OCI-LY7 (cell line): Measurements from ENCODE around the gene SNX2. TPM values are rescaled to one million over a fixed set of nuclear protein-coding genes. Genes with fewer than 3 reads are reported as not detected.

Experiments
- BruUV-seq: library from RNA; stranded (reverse); fragments of 400-500 nt; replicated peaks from 2 replicates; lab custom pipeline; 2021; lab: Mats Ljungman, UMichigan
- CTCF ChIA-PET: fragments of 300-600 bp; sonication (Branson Sonifier 250); formaldehyde crosslinking; loops from one replicate; lab custom pipeline; 2022; ENCODE audit warnings: antibody characterized with exemption; ENCODE audit not compliant: unreplicated experiment; lab: Charles Lee
- POLR2A ChIA-PET: fragments of 300-600 bp; sonication (Branson Sonifier 250); formaldehyde crosslinking; loops from one replicate; lab custom pipeline; 2022; ENCODE audit warnings: antibody characterized with exemption; lab: Charles Lee
- DNase-seq: peaks from one replicate; pipeline ENCODE4 v3.0.0-alpha.2; 2015; ENCODE audit warnings: low spot score
- H2AFZ ChIP-seq: fragments of 200-600 bp; sonication (generic), shearing (Covaris generic); 2 replicates; pipeline ENCODE4 v1.6.1; 2014; ENCODE audit warnings: mild to moderate bottlenecking, antibody characterized with exemption, low read length, moderate library complexity
- H3K27ac ChIP-seq: fragments of 200-600 bp; sonication (generic); 2 replicates; pipeline ENCODE4 v1.5.1; 2014; ENCODE audit warnings: mixed run types, low read depth, mild to moderate bottlenecking, moderate library complexity, low read length, inconsistent platforms; ENCODE audit not compliant: poor library complexity, severe bottlenecking
- H3K36me3 ChIP-seq: fragments of 200-600 bp; sonication (generic); 2 replicates; pipeline ENCODE4 v1.6.1; 2014; ENCODE audit warnings: mild to moderate bottlenecking, antibody characterized with exemption, low read length, moderate library complexity, mixed read lengths; ENCODE audit not compliant: insufficient read depth
- H3K4me1 ChIP-seq: fragments of 200-600 bp; sonication (generic); 2 replicates; pipeline ENCODE4 v1.5.1; 2014; ENCODE audit warnings: mild to moderate bottlenecking, low read length; ENCODE audit not compliant: insufficient read depth, poor library complexity, severe bottlenecking
- H3K4me2 ChIP-seq: fragments of 200-600 bp; sonication (generic); 2 replicates; pipeline ENCODE4 v1.6.1; 2014; ENCODE audit warnings: mild to moderate bottlenecking, low read length
- H3K4me3 ChIP-seq: fragments of 200-600 bp; sonication (generic); 2 replicates; pipeline ENCODE4 v1.5.1; 2014; ENCODE audit warnings: mild to moderate bottlenecking, low read depth, low read length; ENCODE audit not compliant: poor library complexity, severe bottlenecking
- H3K79me2 ChIP-seq: fragments of 200-600 bp; sonication (generic); 2 replicates; pipeline ENCODE4 v1.6.1; 2016; ENCODE audit warnings: low read depth, mild to moderate bottlenecking, low read length, moderate library complexity, mixed read lengths; ENCODE audit not compliant: insufficient read depth
- H3K9me2 ChIP-seq: fragments of 200-600 bp; sonication (generic); 2 replicates; pipeline ENCODE4 v1.6.1; 2016; ENCODE audit warnings: mild to moderate bottlenecking, low read length, mixed read lengths; ENCODE audit not compliant: insufficient read depth
- H3K9me3 ChIP-seq: fragments of 200-600 bp; sonication (generic); 2 replicates; pipeline ENCODE4 v1.6.1; 2014; ENCODE audit warnings: mild to moderate bottlenecking, mixed run types, low read length, mixed read lengths
- H4K20me1 ChIP-seq: fragments of 200-600 bp; sonication (generic); 2 replicates; pipeline ENCODE4 v1.6.1; 2014; ENCODE audit warnings: mild to moderate bottlenecking, antibody characterized with exemption, low read length, moderate library complexity, mixed read lengths; ENCODE audit not compliant: insufficient read depth
- CTCF ChIP-seq: fragments of 200-600 bp; sonication (generic); conservative IDR thresholded peaks from 2 replicates; pipeline ENCODE4 v1.5.1; 2014; ENCODE audit warnings: mild to moderate bottlenecking, antibody characterized with exemption, low read length, moderate library complexity, mixed read lengths
- EZH2phosphoT487 ChIP-seq: fragments of 200-600 bp; sonication (generic); IDR thresholded peaks from 2 replicates; pipeline ENCODE4 v1.6.1; 2018; ENCODE audit warnings: low read depth, borderline replicate concordance, mild to moderate bottlenecking, mixed run types, antibody characterized with exemption, low read length, moderate library complexity, mixed read lengths
- intact Hi-C: fragments of 100-400 bp; cut with micrococcal nuclease; formaldehyde crosslinking; loops from one replicate; pipeline ENCODE4 v1.10.0; 2022; ENCODE audit not compliant: unreplicated experiment
- total RNA-seq, 2 experiments: library from RNA; depleted of rRNA in 1 of 2; stranded (reverse); fragments of >200 nt in 1 of 2; shearing (Covaris generic) in 1 of 2; gene quantifications; 2 replicates each; pipeline ENCODE4 v1.2.3, GENCODE V29; 2014 to 2022

Gene SNX2
- total RNA-seq, 2 experiments from 2014 or later: 47.1 to 78.3 TPM

GRCh38 chr5:122738088-122738487 lies 36.8 kb upstream of the SNX2 start:
- H4K20me1 ChIP-seq: no peaks in the 10 kb centered on the region
- no peak overlapping the region for H3K4me2 ChIP-seq
- H3K27ac ChIP-seq: no peak overlapping the region
- H3K36me3 ChIP-seq: no peaks in the 10 kb centered on the region
- ChIA-PET CTCF (no interaction called here), POLR2A (no interaction called here)
- BruUV-seq: no TSS peak
- no peaks in the 10 kb centered on the region for H3K4me1 ChIP-seq
- no peak overlapping the region for H3K4me3 ChIP-seq
- H3K9me2 ChIP-seq: no peaks in the 10 kb centered on the region
- no peaks in the 10 kb centered on the region for H3K79me2 ChIP-seq
- no peak overlapping the region for H2AFZ ChIP-seq
- H3K9me3 ChIP-seq: no peaks in the 10 kb centered on the region
- TF ChIP-seq CTCF (no peak), EZH2phosphoT487 (no peak)
- intact Hi-C loops: no loop called here
- no peak for DNase-seq

DNA sequence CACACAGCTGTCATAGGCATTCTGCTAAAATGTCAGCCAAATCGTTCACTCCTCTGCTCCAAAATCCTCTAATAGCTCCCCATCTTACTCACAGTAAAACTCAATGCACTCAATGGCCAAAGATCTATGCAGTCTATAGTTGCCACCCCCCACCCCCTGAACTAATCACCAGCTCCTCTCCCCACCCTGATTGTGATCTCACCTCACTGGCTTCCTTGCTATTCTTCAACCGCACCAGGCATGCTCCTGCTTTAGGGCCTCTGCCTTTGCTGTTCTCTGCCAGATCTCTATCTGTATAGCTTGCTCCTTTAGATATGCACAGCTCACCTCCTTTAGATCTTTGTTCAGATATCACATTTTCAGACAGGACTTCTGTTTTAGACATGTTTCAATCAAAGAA lies 33.2 kb upstream of the SNX2 start:
- Histone ChIP-seq H3K27ac (no peak overlapping the region), H3K4me2 (no peak overlapping the region), H3K79me2 (no peaks in the 10 kb centered on the region), H3K4me1 (no peaks in the 10 kb centered on the region), H4K20me1 (no peaks in the 10 kb centered on the region), H3K36me3 (no peaks in the 10 kb centered on the region), H3K4me3 (no peak overlapping the region), H3K9me3 (no peaks in the 10 kb centered on the region), H3K9me2 (no peaks in the 10 kb centered on the region), H2AFZ (no peak overlapping the region)
- TF ChIP-seq EZH2phosphoT487 (no peak), CTCF (no peak)
- ChIA-PET POLR2A (interaction anchor here (0.6 to 1.2 kb wide), 3 partner anchors 9 to 105 kb away, joined by 3 to 4 read pairs (median 3); no protein-coding TSS in a partner anchor), CTCF (interaction anchor here (0.5 kb wide), 1 partner anchor 40 kb away, joined by 4 read pairs; no protein-coding TSS in a partner anchor)
- no TSS peak for BruUV-seq
- intact Hi-C loops: no loop called here
- DNase-seq: no peak

DNA sequence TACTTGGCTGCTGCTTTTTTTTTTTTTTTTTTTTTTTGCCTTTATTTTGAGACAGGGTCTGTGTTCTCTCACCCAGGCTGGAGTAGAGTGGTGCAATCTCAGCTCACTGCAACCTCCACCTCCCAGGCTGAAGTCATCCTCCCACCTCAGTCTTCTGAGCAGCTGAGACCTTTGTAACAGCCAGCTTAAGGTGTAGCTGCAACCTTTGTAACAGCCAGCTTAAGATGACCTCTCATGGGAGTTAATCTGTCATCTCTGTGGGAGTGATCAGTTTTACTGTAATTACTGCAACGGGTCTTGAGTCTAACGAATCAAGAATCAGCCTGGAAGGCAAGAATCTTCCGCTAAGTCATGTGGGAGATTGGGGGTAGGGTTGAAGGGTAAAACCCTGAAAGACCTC lies 31.6 kb upstream of the SNX2 start:
- no peak for DNase-seq
- Histone ChIP-seq H3K9me2 (no peaks in the 10 kb centered on the region), H3K27ac (no peak overlapping the region), H4K20me1 (no peaks in the 10 kb centered on the region), H2AFZ (no peak overlapping the region), H3K4me2 (no peak overlapping the region), H3K79me2 (no peaks in the 10 kb centered on the region), H3K9me3 (no peaks in the 10 kb centered on the region), H3K36me3 (no peaks in the 10 kb centered on the region), H3K4me1 (no peaks in the 10 kb centered on the region), H3K4me3 (no peak overlapping the region)
- intact Hi-C loops: no loop called here
- ChIA-PET CTCF (no interaction called here), POLR2A (interaction anchor here (0.7 to 1.3 kb wide), 2 partner anchors 27 to 75 kb away, joined by 3 to 6 read pairs; no protein-coding TSS in a partner anchor)
- no TSS peak for BruUV-seq
- TF ChIP-seq CTCF (no peak), EZH2phosphoT487 (no peak)
